NT2/D1 (cell line): ENCODE measurements around the gene PHF13.
"Not testable (repeated sequence)": the region's sequence is repeated elsewhere in the genome, so short reads cannot be mapped to it uniquely, and the experiment has no call there.

Experiments
- DNase-seq: peaks from one replicate; pipeline ENCODE4 v3.0.0-alpha.2; 2011; ENCODE audit warnings: low read depth, low spot score
- H3K27me3 ChIP-seq: 2 replicates; pipeline ENCODE4 v1.6.0; 2011; ENCODE audit warnings: mild to moderate bottlenecking; ENCODE audit not compliant: insufficient read length, insufficient read depth
- H3K36me3 ChIP-seq: 2 replicates; pipeline ENCODE4 v1.6.1; 2011; ENCODE audit warnings: mild to moderate bottlenecking, low read length, mixed read lengths; ENCODE audit not compliant: insufficient read depth, insufficient read length
- H3K4me1 ChIP-seq: 2 replicates; pipeline ENCODE4 v1.5.1; 2011; ENCODE audit not compliant: insufficient read depth, insufficient read length
- H3K4me3 ChIP-seq: 2 replicates; pipeline ENCODE4 v1.5.1; 2011; ENCODE audit warnings: low read depth; ENCODE audit not compliant: insufficient read length
- H3K9ac ChIP-seq: 2 replicates; pipeline ENCODE4 v1.6.0; 2011; ENCODE audit warnings: low read depth; ENCODE audit not compliant: insufficient read length
- H3K9me3 ChIP-seq: 2 replicates; pipeline ENCODE4 v1.5.1; 2011; ENCODE audit warnings: mild to moderate bottlenecking, low read length; ENCODE audit not compliant: insufficient read depth
- SUZ12 ChIP-seq: IDR thresholded peaks from 2 replicates; pipeline ENCODE4 v1.6.1; 2011; ENCODE audit not compliant: insufficient read length, insufficient read depth; ENCODE audit errors: extremely low read depth
- YY1 ChIP-seq: IDR thresholded peaks from 2 replicates; pipeline ENCODE4 v1.6.1; 2011; ENCODE audit not compliant: insufficient read length, insufficient read depth
- ZNF274 ChIP-seq: IDR thresholded peaks from 2 replicates; pipeline ENCODE4 v1.6.1; 2011; ENCODE audit warnings: mild to moderate bottlenecking, low read depth, low read length

The PHF13 gene

DNA sequence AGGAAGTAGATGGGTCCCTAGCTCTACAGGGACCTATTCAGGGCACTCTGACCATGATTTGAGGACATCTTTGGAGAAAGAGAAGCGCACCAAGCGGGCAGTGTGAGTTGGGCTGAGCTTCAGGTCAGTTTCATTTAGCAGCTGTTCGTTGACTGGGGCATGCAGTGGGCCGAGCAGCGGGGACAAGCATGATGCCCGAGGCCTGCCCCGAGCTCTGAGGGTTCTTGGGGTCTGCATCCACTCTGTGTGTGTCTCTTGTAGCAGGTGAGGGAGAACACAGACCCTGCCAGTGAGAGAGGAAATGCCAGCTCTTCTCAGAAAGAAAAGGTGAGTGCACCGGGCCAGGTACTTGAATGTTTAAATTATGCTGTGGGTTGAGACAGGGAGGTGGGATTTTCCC, 16.5 kb downstream of the PHF13 start:
- Histone ChIP-seq H3K4me1 (no peaks in the 10 kb centered on the region), H3K36me3 (peaks cover 64% of the 10 kb centered on the region), H3K4me3 (no peak overlapping the region), H3K27me3 (no peaks in the 10 kb centered on the region), H3K9ac (no peak overlapping the region), H3K9me3 (no peaks in the 10 kb centered on the region)
- DNase-seq: no peak
- TF ChIP-seq YY1: no peak
- TF ChIP-seq SUZ12: no peak
- TF ChIP-seq ZNF274: no peak

- Histone ChIP-seq H3K27me3 (no peaks in the 10 kb centered on the region), H3K36me3 (peaks cover 74% of the 10 kb centered on the region), H3K9ac (no peak overlapping the region), H3K9me3 (no peaks in the 10 kb centered on the region), H3K4me3 (no peak overlapping the region), H3K4me1 (no peaks in the 10 kb centered on the region)
- TF ChIP-seq YY1: no peak
- no peak for TF ChIP-seq ZNF274
- no peak for TF ChIP-seq SUZ12
- no peak for DNase-seq
Measured at GRCh38 chr1:6631058-6631457, 17.5 kb downstream of the PHF13 start.

- peaks cover 80% of the 10 kb centered on the region for H3K36me3 ChIP-seq
- no peak overlapping the region for H3K4me3 ChIP-seq
- H3K9me3 ChIP-seq: no peaks in the 10 kb centered on the region
- no peaks in the 10 kb centered on the region for H3K4me1 ChIP-seq
- H3K9ac ChIP-seq: no peak overlapping the region
- TF ChIP-seq SUZ12 (no peak), ZNF274 (no peak), YY1 (no peak)
- no peaks in the 10 kb centered on the region for H3K27me3 ChIP-seq
- no peak for DNase-seq
Measured at GRCh38 chr1:6632588-6633514, 19.3 kb downstream of the PHF13 start.

DNA sequence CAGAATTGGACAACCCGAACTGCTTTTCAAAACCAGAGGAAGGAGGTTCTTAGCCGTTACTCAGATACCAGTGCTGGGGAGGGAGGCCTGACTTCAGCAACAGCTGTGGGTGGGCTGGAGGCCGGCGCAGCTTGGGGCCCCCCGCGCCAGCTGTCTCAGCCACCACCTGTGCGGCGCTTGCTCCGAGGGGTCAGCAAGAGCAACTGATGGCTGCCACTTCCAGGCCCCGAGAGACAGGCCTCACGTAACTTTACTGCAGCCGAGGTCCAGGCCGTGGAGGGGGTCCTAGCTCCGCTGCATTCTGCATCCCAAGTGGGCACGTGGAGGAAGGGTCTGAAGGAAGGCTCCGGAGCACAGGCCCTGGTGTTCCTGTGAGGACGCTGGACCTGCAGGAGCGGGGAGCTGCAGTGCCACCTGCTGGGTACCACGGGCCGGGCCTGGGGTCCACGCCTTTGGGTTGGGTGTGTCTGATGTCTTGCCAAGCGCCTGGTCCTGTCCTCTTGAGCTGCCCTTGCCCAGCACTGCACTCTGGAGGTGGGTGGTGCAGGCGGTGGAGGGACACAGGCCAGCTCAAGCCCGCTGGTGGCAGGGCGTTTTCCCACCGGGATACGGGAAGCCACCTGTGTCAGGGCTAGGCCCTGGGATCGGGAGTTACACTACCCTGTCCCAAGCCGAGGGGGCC, 21.0 kb downstream of the PHF13 start:
- H3K4me3 ChIP-seq: no peak overlapping the region
- no peak overlapping the region for H3K9ac ChIP-seq
- H3K9me3 ChIP-seq: no peaks in the 10 kb centered on the region
- H3K27me3 ChIP-seq: no peaks in the 10 kb centered on the region
- TF ChIP-seq ZNF274 (no peak), YY1 (no peak), SUZ12 (no peak)
- H3K4me1 ChIP-seq: no peaks in the 10 kb centered on the region
- peaks cover 77% of the 10 kb centered on the region for H3K36me3 ChIP-seq
- no peak for DNase-seq

DNA sequence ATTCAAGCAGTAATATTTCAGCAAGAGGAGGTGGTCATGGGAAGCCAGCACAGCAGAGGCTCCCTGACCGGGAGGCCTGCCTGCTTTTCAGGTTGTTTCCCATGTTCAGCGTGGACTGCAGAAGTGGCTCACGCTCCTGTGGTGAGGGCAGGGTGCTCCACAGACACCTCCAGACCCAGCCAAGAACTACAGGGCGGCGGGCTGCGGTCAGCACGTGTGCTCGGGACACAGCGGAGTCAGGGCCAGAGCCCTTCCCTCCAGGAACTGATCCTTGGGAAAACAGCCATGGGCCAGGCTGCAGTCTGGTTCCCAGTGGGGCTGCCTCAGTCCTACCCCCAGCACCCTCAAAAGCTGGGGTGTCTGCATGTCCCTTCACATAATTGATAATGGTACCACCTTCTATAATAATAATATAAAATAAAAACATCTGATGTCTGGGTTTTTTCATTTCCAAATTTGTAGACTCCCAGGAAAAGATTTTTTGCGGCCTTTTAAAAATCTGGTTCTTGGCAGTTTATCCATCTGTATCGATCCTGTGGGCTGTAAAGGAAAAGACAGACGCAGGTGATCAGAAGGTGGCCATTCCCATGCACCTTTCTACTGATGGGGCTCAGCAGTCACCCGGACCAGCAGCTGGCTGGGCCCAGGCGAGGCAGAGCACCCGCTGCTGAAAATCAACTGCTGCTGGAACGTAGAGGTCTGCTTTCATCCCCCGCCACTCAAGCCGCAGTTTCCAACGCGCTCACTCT, 21.8 kb downstream of the PHF13 start:
- no peaks in the 10 kb centered on the region for H3K27me3 ChIP-seq
- H3K36me3 ChIP-seq: peaks cover 78% of the 10 kb centered on the region
- no peaks in the 10 kb centered on the region for H3K9me3 ChIP-seq
- H3K4me3 ChIP-seq: no peak overlapping the region
- TF ChIP-seq ZNF274: no peak
- no peak for TF ChIP-seq SUZ12
- no peak for TF ChIP-seq YY1
- no peaks in the 10 kb centered on the region for H3K4me1 ChIP-seq
- H3K9ac ChIP-seq: no peak overlapping the region
- no peak for DNase-seq

DNA sequence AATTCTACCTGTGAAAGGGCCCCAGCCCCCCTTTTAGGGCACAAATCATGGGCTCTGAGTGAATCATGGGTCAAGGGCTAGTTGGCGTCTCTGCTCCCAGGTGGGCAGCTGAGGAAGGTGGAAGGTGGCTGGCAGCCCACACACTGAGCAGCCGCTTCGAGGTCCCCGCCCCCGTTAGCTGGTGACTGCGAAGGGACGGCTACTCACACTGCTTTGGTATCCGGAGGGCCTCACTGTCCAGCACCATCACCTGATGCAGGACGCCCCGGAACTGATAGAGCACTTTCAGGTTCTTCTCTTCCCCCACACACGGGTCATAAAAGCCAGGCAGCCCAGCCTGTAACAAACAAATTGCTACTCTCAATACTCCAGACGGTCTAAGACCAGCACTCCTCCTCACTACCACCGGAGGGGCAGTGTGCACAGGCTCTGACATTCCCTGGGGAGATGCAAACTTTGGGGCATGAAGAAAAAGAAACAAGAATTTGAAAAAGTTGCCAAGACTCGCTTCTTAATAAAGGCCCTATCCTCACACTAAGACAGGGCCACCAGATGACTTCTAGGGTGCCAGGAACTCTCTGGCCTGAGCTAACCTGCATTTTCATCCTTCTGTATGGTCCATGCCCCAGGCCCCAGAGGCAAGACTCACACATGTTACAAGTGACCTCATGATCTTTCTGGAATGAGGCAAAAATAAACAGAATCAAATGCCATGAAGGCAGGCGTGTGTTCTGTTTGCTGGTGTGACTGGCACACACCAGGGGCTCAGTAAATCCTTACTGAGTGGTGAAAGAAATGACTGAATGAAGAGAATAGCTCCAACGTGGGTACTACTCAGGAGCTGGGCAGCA, 22.6 kb downstream of the PHF13 start:
- Histone ChIP-seq H3K36me3 (peaks cover 81% of the 10 kb centered on the region), H3K4me1 (no peaks in the 10 kb centered on the region), H3K9ac (no peak overlapping the region), H3K4me3 (no peak overlapping the region), H3K27me3 (no peaks in the 10 kb centered on the region), H3K9me3 (no peaks in the 10 kb centered on the region)
- TF ChIP-seq YY1 (no peak), SUZ12 (no peak), ZNF274 (no peak)
- no peak for DNase-seq

DNA sequence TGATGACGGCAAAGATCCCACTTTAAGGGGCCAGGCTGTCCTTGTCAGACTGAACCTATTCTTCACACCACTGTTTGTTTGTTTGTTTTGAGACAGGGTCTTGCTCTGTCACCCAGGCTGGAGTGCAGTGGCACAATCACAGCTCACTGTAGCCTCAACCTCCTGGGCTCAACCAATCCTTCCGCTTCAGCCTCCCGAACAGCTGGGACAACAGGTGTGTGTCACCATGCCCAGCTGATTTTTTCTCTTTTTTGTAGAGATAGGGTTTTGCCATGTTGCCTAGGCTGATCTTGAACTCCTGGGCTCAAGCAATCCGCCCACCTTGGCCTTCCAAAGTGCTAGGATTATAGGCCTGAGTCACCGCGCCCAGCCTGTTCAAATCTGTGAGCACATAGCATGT, 23.2 kb downstream of the PHF13 start:
- not testable (repeated sequence) for DNase-seq, H3K9me3 ChIP-seq, H3K9ac ChIP-seq, H3K27me3 ChIP-seq, H3K4me3 ChIP-seq, H3K4me1 ChIP-seq
- peaks cover 86% of the 10 kb centered on the region for H3K36me3 ChIP-seq
